HEK293T (cell line): ENCODE data around the gene CASTOR1.

ENCODE experiments used
- ARNT ChIP-seq: fragments of 450-650 bp; IDR thresholded peaks from 2 replicates; pipeline ENCODE4 v1.6.1; 2017; ENCODE audit warnings: mild to moderate bottlenecking
- BHLHE40 ChIP-seq: fragments of 450-650 bp; IDR thresholded peaks from 2 replicates; pipeline ENCODE4 v1.6.1; 2016; ENCODE audit warnings: mild to moderate bottlenecking, moderate library complexity, borderline replicate concordance
- CTBP1 ChIP-seq: fragments of 450-650 bp; IDR thresholded peaks from 2 replicates; pipeline ENCODE4 v1.6.1; 2016; ENCODE audit warnings: borderline replicate concordance
- ELF4 ChIP-seq: fragments of 450-650 bp; IDR thresholded peaks from 2 replicates; pipeline ENCODE4 v1.6.1; 2017; ENCODE audit warnings: antibody characterized with exemption
- FOXA1 ChIP-seq: fragments of 450-650 bp; IDR thresholded peaks from 2 replicates; pipeline ENCODE4 v1.6.1; 2016; ENCODE audit warnings: mild to moderate bottlenecking
- FOXK2 ChIP-seq: fragments of 450-650 bp; IDR thresholded peaks from 2 replicates; pipeline ENCODE4 v1.6.1; 2016; ENCODE audit warnings: mild to moderate bottlenecking
- FOXM1 ChIP-seq: fragments of 450-650 bp; IDR thresholded peaks from 2 replicates; pipeline ENCODE4 v1.6.1; 2017; ENCODE audit warnings: mild to moderate bottlenecking, borderline replicate concordance
- HDGF ChIP-seq: fragments of 450-650 bp; IDR thresholded peaks from 2 replicates; pipeline ENCODE4 v1.6.1; 2017; ENCODE audit warnings: antibody characterized with exemption, borderline replicate concordance
- SP1 ChIP-seq: fragments of 450-650 bp; IDR thresholded peaks from 2 replicates; pipeline ENCODE4 v1.6.1; 2017
- SUZ12 ChIP-seq: fragments of 450-650 bp; IDR thresholded peaks from 2 replicates; pipeline ENCODE4 v1.6.1; 2016; ENCODE audit warnings: mild to moderate bottlenecking
- TARDBP ChIP-seq: fragments of 450-650 bp; IDR thresholded peaks from 2 replicates; pipeline ENCODE4 v1.6.1; 2016
- ZNF384 ChIP-seq: fragments of 450-650 bp; IDR thresholded peaks from 2 replicates; pipeline ENCODE4 v1.6.1; 2016
- TF ChIP-seq, protein P1 (sequence below): fragments of 450-650 bp; IDR thresholded peaks from 2 replicates; pipeline ENCODE4 v1.6.1; 2016

DNA sequence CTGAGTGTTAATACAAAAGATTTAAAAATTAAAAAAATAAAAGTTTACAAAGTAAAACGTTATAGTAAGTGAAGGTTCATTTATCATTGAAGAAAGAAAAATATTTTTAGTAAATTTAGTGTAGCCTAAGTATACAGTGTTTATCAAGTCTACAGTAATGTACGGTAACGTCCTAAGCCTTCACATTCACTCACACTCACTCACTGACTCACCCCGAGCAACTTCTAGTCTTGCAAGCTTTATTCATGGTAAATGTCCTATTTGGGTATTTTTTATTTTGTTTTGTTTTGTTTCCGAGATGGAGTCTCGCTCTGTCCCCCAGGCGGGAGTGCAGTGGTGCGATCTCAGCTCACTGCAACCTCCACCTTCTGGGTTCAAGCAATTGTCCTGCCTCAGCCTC, 8.8 kb downstream of the CASTOR1 start:
- no peak for TF ChIP-seq SUZ12
- no peak for TF ChIP-seq TARDBP
- no peak for TF ChIP-seq FOXM1
- TF ChIP-seq ARNT, result no peak
- TF ChIP-seq ELF4, result no peak
- TF ChIP-seq HDGF, result no peak
- TF ChIP-seq BHLHE40, result no peak
- TF ChIP-seq SP1, result no peak
- TF ChIP-seq CTBP1, result no peak
- TF ChIP-seq FOXA1, result no peak
- TF ChIP-seq FOXK2, result no peak
- TF ChIP-seq, protein P1, sequence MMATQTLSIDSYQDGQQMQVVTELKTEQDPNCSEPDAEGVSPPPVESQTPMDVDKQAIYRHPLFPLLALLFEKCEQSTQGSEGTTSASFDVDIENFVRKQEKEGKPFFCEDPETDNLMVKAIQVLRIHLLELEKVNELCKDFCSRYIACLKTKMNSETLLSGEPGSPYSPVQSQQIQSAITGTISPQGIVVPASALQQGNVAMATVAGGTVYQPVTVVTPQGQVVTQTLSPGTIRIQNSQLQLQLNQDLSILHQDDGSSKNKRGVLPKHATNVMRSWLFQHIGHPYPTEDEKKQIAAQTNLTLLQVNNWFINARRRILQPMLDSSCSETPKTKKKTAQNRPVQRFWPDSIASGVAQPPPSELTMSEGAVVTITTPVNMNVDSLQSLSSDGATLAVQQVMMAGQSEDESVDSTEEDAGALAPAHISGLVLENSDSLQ, result no peak
- TF ChIP-seq ZNF384, result no peak
